Measurements from ENCODE around the gene SDK1.

Gene SDK1

GRCh38 chr7:3979611-3980299 is 678.7 kb downstream of the SDK1 start:
- TF ChIP-seq ZNF747 (tag by site-specific recombination; IDR thresholded peaks at IDR 0.05) (no peak), ZNF843 (tag by site-specific recombination; IDR thresholded peaks at IDR 0.05) (no peak), ZNF433 (tag by site-specific recombination; IDR thresholded peaks at IDR 0.05; ENCODE audit: low read depth) (no peak), HOXA7 (CRISPR knock-in tag; IDR thresholded peaks at IDR 0.05; ENCODE audit: borderline replicate concordance) (no peak), GLI2 (tag by site-specific recombination; IDR thresholded peaks at IDR 0.05; ENCODE audit: borderline replicate concordance, low read depth) (no peak), ZSCAN16 (tag by site-specific recombination; IDR thresholded peaks at IDR 0.05) (no peak), ZBTB1 (tag by site-specific recombination; IDR thresholded peaks at IDR 0.05) (no peak), ZNF658 (tag by site-specific recombination; IDR thresholded peaks at IDR 0.05) (no peak), ZFP41 (tag by site-specific recombination; IDR thresholded peaks at IDR 0.05; ENCODE audit: borderline replicate concordance) (no peak), ZNF645 (tag by site-specific recombination; IDR thresholded peaks at IDR 0.05) (no peak), GLI4 (tag by site-specific recombination; IDR thresholded peaks at IDR 0.05) (no peak), ZBTB17 (tag by site-specific recombination; IDR thresholded peaks at IDR 0.05) (no peak), PATZ1 (tag by site-specific recombination; IDR thresholded peaks at IDR 0.05) (no peak), REPIN1 (tag by site-specific recombination; IDR thresholded peaks at IDR 0.05; ENCODE audit: low read depth) (no peak), ZNF510 (tag by site-specific recombination; IDR thresholded peaks at IDR 0.05; ENCODE audit: insufficient replicate concordance) (no peak), BCL11B (tag by site-specific recombination; IDR thresholded peaks at IDR 0.05; ENCODE audit: low read depth) (no peak), MEIS1 (CRISPR knock-in tag; IDR thresholded peaks at IDR 0.05; ENCODE audit: borderline replicate concordance) (no peak), ZNF138 (tag by site-specific recombination; IDR thresholded peaks at IDR 0.05; ENCODE audit: borderline replicate concordance) (no peak)
- Histone ChIP-seq H3K27ac (ENCODE audit: extremely low read depth, low read depth, low read length) (no peak overlapping the region), H3K9me3 (ENCODE audit: control insufficient read depth, insufficient read depth, low read depth, low read length) (no peaks in the 10 kb centered on the region), H3K4me3 (ENCODE audit: low read depth, low read length) (no peak overlapping the region), H3K4me1 (ENCODE audit: control insufficient read depth, insufficient read depth, low read length) (no peaks in the 10 kb centered on the region), H3K36me3 (ENCODE audit: control insufficient read depth in 2 of 2, insufficient read depth in 1 of 2, low read length in 2 of 2) (no peaks in the 10 kb centered on the region)
- CTCF ChIA-PET: interaction anchor here (0.6 to 0.7 kb wide), 2 partner anchors 24 to 368 kb away, joined by 3 to 4 read pairs; no protein-coding TSS in a partner anchor
- POLR2A ChIA-PET: no interaction called here

GRCh38 chr7:3980300-3980643 is 679.2 kb downstream of the SDK1 start:
- Histone ChIP-seq H3K4me1 (ENCODE audit: control insufficient read depth, insufficient read depth, low read length) (no peaks in the 10 kb centered on the region), H3K36me3 (ENCODE audit: control insufficient read depth in 2 of 2, insufficient read depth in 1 of 2, low read length in 2 of 2) (no peaks in the 10 kb centered on the region), H3K27ac (ENCODE audit: extremely low read depth, low read depth, low read length) (no peak overlapping the region), H3K9me3 (ENCODE audit: control insufficient read depth, insufficient read depth, low read depth, low read length) (no peaks in the 10 kb centered on the region), H3K4me3 (ENCODE audit: low read depth, low read length) (no peak overlapping the region)
- CTCF ChIA-PET: interaction anchor here (0.6 kb wide), 1 partner anchor 367 kb away, joined by 4 read pairs; no protein-coding TSS in a partner anchor
- POLR2A ChIA-PET: no interaction called here
- TF ChIP-seq ZNF830 (tag by site-specific recombination; IDR thresholded peaks at IDR 0.05; ENCODE audit: low read depth): no peak
- no peak for TF ChIP-seq ZNF624 (tag by site-specific recombination; IDR thresholded peaks at IDR 0.05)
- no peak for TF ChIP-seq ZNF211 (tag by site-specific recombination; IDR thresholded peaks at IDR 0.05; ENCODE audit: low read depth)
- no peak for TF ChIP-seq PRDM10 (tag by site-specific recombination; IDR thresholded peaks at IDR 0.05)
- TF ChIP-seq ZNF341 (tag by site-specific recombination; IDR thresholded peaks at IDR 0.05; ENCODE audit: low read depth): no peak
- TF ChIP-seq ZNF514 (tag by site-specific recombination; IDR thresholded peaks at IDR 0.05): no peak
- no peak for TF ChIP-seq FEZF1 (tag by site-specific recombination; IDR thresholded peaks at IDR 0.05)
- TF ChIP-seq ZNF521 (tag by site-specific recombination; IDR thresholded peaks at IDR 0.05): no peak
- no peak for TF ChIP-seq ZNF26 (tag by site-specific recombination; IDR thresholded peaks at IDR 0.05)

All from HEK293 (cell line).